Progenitor cell of endocrine pancreas (in vitro differentiated cells): ENCODE measurements around the gene TAF1B. TPM values are rescaled to one million over a fixed set of nuclear protein-coding genes. Genes with fewer than 3 reads are reported as not detected.

Source experiments
- DNase-seq: peaks from one replicate; pipeline ENCODE4 v3.0.0; 2021; ENCODE audit warnings: low spot score; ENCODE audit not compliant: unreplicated experiment
- H3K27ac Mint-ChIP-seq: 2 replicates; pipeline ENCODE4 v1.8.0; 2021; ENCODE audit warnings: mild to moderate bottlenecking, moderate library complexity, mixed read lengths
- H3K27me3 Mint-ChIP-seq: 2 replicates; pipeline ENCODE4 v1.8.0; 2021; ENCODE audit warnings: mixed read lengths
- H3K36me3 Mint-ChIP-seq: 2 replicates; pipeline ENCODE4 v1.8.0; 2022; ENCODE audit warnings: mixed read lengths; ENCODE audit not compliant: insufficient read depth
- H3K4me1 Mint-ChIP-seq: 2 replicates; pipeline ENCODE4 v1.8.0; 2021; ENCODE audit warnings: low read depth, mixed read lengths
- H3K4me3 Mint-ChIP-seq: 2 replicates; pipeline ENCODE4 v1.8.0; 2021; ENCODE audit warnings: low read depth, mild to moderate bottlenecking, moderate library complexity, mixed read lengths
- H3K9me3 Mint-ChIP-seq: 2 replicates; pipeline ENCODE4 v1.8.0; 2021; ENCODE audit warnings: low read depth, mixed read lengths
- total RNA-seq: library from RNA; stranded (reverse); gene quantifications from 2 replicates; pipeline ENCODE4 v1.2.1, GENCODE V29; 2021
- TF ChIP-seq, protein P1 (sequence below): fragments of 200-600 bp; sonication (generic); IDR thresholded peaks from one replicate; pipeline ENCODE4 v1.5.0; 2021; ENCODE audit warnings: antibody characterized with exemption, mild to moderate bottlenecking; ENCODE audit not compliant: unreplicated experiment

The TAF1B gene
- total RNA-seq, 1 donor from 2014 or later: 30.5 TPM

GRCh38 chr2:9979977-9980376, 136.7 kb downstream of the TAF1B start:
- no peaks in the 10 kb centered on the region for H3K9me3 Mint-ChIP-seq
- H3K4me1 Mint-ChIP-seq: peaks cover 4% of the 10 kb centered on the region
- no peaks in the 10 kb centered on the region for H3K27me3 Mint-ChIP-seq

GRCh38 chr2:9980520-9980919, 137.2 kb downstream of the TAF1B start:
- no peak overlapping the region for H3K4me3 Mint-ChIP-seq
- no peaks in the 10 kb centered on the region for H3K4me1 Mint-ChIP-seq
- H3K27me3 Mint-ChIP-seq: no peaks in the 10 kb centered on the region
- H3K36me3 Mint-ChIP-seq: peaks cover 15% of the 10 kb centered on the region
- no peak overlapping the region for H3K27ac Mint-ChIP-seq
- DNase-seq: no peak
- H3K9me3 Mint-ChIP-seq: no peaks in the 10 kb centered on the region
- TF ChIP-seq, protein P1, sequence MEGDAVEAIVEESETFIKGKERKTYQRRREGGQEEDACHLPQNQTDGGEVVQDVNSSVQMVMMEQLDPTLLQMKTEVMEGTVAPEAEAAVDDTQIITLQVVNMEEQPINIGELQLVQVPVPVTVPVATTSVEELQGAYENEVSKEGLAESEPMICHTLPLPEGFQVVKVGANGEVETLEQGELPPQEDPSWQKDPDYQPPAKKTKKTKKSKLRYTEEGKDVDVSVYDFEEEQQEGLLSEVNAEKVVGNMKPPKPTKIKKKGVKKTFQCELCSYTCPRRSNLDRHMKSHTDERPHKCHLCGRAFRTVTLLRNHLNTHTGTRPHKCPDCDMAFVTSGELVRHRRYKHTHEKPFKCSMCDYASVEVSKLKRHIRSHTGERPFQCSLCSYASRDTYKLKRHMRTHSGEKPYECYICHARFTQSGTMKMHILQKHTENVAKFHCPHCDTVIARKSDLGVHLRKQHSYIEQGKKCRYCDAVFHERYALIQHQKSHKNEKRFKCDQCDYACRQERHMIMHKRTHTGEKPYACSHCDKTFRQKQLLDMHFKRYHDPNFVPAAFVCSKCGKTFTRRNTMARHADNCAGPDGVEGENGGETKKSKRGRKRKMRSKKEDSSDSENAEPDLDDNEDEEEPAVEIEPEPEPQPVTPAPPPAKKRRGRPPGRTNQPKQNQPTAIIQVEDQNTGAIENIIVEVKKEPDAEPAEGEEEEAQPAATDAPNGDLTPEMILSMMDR: no peak

More at GRCh38 chr2:9979977-9980376, 136.7 kb downstream of the TAF1B start:
- peaks cover 16% of the 10 kb centered on the region for H3K36me3 Mint-ChIP-seq
- no peak overlapping the region for H3K4me3 Mint-ChIP-seq
- TF ChIP-seq, protein P1: no peak
- no peak for DNase-seq
- no peak overlapping the region for H3K27ac Mint-ChIP-seq

DNA sequence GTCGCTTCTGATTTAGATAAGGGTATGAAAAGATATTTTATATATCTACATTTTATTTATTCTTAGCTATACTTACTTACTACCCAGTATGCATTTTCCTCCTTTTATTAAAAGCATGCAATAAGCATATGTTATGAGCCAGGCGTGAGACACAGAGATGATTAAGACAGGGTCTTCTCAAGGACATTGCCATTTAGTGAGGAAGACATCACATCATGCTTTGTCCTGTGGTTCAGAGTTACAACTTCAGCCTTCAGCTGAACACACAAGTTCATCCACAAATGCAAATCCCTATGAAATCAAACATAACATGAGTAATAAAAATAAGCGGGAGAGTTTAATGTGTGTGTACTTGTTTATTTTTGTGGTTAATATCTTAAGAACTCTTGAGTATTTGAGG, 138.4 kb downstream of the TAF1B start:
- TF ChIP-seq, protein P1: no peak
- H3K4me3 Mint-ChIP-seq: no peak overlapping the region
- H3K27me3 Mint-ChIP-seq: no peaks in the 10 kb centered on the region
- no peaks in the 10 kb centered on the region for H3K9me3 Mint-ChIP-seq
- DNase-seq: no peak
- no peak overlapping the region for H3K27ac Mint-ChIP-seq
- no peaks in the 10 kb centered on the region for H3K4me1 Mint-ChIP-seq
- peaks cover 14% of the 10 kb centered on the region for H3K36me3 Mint-ChIP-seq

DNA sequence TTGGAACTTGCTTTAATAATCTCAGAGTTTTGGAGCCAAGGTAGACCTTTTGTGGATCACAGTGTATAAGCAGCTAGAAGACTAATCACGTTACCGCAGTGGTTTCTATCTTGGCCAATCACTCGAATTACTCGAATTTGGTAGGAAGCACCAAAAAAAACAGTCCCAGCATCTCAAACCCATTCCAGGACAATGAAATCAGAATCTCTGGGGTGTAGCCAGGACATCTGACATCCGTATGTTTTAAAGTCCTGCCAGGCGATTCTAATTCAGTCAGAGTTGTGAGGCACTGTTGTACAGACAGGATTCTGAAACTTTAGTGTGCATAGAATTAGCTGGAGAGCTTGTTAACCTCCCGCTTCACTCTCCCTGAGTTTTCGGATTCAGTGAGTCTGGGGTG, 139.0 kb downstream of the TAF1B start:
- Mint-ChIP-seq H3K9me3 (no peaks in the 10 kb centered on the region), H3K36me3 (peaks cover 12% of the 10 kb centered on the region)

DNA sequence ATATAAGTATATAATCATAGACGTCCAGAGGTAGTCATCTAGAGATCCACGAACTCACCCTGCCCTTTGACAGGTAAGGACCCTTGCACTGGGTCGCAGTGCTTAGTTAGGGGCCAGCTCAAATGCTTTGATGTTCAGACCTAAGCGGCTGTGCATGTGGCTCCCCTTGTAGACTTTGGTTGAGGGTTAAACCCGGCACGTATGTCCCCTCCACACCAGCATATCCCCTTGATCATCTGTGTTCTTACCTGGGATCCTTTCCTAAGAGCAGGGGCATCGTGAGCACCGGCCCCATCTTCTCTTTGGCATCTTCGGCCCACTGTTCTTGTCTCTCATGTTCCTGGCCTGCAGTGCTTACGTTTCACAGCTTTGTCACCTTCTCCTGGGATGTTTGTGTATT, 139.6 kb downstream of the TAF1B start:
- Mint-ChIP-seq H3K4me1 (no peaks in the 10 kb centered on the region), H3K27ac (no peak overlapping the region), H3K27me3 (no peaks in the 10 kb centered on the region)

More for the DNA sequence above, 139.0 kb downstream of the TAF1B start:
- TF ChIP-seq, protein P1: no peak
- DNase-seq: no peak
- no peak overlapping the region for H3K4me3 Mint-ChIP-seq
- H3K27me3 Mint-ChIP-seq: no peaks in the 10 kb centered on the region
- H3K27ac Mint-ChIP-seq: no peak overlapping the region
- H3K4me1 Mint-ChIP-seq: no peaks in the 10 kb centered on the region

More for the DNA sequence above, 139.6 kb downstream of the TAF1B start:
- TF ChIP-seq, protein P1: no peak
- no peak for DNase-seq
- peaks cover 7% of the 10 kb centered on the region for H3K36me3 Mint-ChIP-seq
- H3K9me3 Mint-ChIP-seq: no peaks in the 10 kb centered on the region
- H3K4me3 Mint-ChIP-seq: no peak overlapping the region
